GM18907 (cell line): Measurements from ENCODE around the gene MAD1L1.
"Not testable (repeated sequence)": the region's sequence is repeated elsewhere in the genome, so short reads cannot be mapped to it uniquely, and the experiment has no call there.

Source experiments
- ATAC-seq: cut with Tn5 transposase; IDR thresholded peaks from one replicate; pipeline ENCODE4 v1.9.1; 2021; ENCODE audit warnings: mild to moderate bottlenecking, moderate library complexity; ENCODE audit not compliant: unreplicated experiment

Gene MAD1L1

DNA sequence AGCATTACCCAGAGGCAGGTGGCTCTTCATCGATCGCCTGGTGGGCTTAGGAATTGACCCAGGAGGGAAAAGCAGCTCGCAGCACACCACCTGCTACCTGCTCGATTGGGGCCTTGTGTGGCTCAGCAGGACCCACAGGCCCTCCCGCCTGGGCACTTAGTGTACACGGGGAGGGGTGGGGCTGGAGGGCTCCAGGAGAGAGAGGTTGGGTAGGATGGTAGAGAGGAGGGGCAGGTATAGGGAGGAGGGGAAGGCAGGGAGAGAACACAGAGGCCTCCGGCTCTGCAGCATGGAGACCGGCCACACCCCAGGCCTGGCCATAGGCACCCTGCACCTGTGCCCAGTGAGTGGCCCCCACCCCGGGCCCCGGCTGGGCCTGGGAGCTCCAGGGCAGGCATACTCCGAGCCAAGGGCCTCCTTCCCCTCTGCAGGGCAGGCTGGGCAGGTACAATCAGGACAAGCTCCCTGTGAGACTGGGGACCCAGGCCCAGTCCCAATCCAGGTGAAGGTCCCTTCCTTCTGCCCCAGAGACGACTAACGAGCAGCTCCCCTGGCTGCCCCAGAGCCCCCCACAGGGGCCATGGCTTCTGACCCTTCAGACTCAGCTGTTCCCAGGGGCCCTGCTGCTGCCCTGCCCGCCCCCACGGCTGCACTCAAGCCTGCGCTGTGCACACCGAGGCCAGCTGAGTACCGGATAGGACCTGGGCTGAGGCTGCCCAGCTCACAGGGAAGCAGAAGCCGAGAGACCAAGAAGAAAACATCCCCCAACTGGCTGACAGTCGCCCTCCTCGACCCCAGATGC is 358.0 kb downstream of the MAD1L1 start:
- not testable (repeated sequence) for ATAC-seq

DNA sequence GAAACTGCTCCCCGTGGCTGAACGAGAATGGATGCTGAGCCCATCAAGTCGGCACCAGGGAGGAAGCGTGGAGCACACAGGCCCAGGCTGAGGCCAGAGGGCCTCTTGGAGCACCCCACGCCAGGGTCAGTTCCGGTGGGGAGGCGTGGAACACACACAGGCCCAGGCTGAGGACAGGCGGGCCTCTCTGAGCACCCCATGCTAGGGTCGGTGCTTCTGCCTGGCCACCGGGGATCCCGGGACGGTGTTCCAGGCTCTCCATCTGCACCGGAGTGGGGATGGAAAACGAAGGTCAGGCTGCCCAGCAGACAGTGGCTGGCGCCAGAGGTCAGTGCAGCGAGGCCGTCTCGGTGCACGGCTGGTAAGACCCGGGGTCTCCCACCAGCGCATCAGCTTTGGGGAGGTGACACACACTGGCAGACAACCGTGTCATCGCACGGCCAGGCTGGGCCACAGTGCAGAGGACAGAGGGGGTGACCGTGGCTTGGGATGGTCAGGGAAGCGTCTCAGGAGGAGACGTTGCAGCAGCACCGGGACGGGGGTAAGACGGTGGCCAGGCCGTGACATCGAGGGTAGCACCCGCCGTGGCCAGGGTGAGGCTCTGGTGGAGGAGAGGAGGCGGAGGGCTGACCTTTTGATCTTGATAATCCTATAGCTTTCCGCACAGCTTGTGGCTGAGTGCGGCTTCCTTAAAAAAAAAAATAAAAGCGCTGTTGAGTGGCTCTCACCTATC is 358.7 kb downstream of the MAD1L1 start:
- no peak for ATAC-seq

DNA sequence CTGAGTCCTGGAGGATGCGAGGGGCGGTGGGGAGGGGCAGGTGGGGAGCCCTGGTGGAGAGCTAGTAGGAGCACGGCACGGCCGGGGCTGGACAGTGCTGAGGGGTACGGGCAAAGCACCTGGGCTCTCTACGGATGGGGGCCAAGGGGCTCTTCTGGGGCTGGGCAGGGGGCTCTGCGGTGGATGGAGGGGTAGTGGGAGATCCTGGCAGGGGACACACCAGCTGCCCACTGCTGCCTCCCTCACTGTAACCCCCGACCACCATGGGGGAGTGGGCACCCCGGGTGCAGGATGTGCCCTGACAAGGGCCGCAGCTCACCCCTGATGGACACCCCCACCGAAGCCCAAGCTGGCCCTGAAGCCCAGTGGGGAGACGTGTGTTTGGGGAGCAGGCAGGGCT is 359.3 kb downstream of the MAD1L1 start:
- no peak for ATAC-seq

DNA sequence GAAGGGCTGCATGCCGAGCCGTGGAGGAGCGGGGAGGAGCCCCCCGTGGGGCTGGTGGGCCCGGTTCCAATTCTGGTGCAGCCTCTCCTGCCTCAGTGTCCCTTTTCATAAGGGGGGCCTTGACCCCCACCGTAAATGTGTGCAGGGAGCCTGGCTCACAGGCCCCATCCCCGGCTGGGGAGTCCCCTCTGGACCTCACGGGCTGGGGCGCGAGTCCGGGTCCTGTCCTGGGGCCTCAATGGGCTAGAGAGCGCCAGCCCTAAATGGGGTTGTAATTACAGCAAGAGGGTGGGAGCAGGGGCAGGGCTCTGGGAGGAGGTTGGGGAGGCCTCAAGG is 359.7 kb downstream of the MAD1L1 start:
- ATAC-seq, result no peak

DNA sequence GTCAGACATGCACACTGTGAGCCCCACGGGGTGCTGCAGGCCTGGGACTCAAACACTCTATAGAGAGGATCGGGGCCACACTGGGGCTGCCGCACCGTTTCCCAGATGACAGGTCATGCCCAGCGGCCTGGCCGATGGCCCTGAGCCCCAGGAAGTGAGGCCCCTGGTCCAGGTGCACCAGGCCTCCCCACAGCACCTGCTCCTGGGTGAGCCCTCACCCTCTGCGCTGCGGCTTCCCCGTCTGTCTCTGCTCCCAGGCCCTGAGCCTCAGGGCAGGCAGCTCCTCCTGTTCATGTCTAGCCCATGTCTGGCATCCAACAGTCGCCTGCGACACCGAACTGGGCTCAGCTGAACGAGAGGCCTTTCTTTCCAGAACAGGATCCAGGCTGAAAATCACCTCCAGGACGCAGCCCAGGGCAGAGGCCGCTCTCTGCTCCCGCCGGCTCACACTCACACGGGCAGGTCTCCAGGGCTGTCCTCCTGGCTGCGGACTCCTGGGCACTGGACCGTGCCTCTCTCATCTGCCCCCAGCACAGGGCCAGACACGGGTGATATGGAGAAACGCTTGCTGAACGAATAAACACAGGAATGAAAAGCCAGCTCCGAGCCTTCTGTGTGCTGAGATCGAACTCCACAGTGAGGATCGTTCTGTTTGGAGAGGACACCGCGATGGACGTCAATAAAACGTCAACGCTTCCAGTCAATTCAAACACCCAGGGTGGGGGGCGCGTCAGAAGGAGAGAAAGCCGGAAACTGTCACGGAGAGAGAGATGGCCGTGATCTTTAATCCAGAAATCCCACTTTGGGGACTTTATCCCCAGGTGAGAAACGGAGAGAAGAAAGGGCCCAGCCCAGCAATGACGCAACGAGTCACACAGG is 360.3 kb downstream of the MAD1L1 start:
- ATAC-seq, result no peak

DNA sequence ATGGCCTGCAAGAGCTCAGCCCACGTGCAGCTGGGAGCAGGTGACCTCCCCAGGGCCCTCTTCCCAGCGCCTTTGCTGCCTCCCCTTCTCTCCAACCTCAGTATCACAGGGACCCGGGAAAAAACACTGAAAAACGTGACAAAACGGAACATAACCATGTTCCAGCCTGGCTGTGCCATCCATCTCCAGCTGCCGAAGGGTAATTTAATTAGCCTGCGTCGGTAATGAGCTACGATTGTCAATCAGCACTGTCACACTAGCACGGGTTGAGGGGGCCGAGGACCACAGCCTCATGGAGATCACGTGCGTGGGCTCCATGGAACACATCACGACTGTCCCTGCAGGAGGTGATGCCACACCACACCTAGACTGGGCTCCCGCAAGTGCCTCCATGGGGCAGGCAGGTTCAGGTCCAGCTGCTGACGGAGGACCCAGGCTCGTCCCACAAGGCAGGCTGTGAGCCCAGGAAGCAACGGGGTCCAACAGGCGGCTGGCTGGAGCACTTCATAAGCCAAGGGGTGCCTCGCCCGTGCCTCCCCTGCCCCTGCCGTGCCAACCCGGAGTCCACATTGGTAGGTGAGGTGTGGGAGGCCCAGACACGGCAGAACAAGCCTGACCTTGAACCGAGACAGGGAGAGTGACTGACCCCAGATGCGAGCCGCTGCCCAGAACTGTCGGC is 363.2 kb downstream of the MAD1L1 start:
- ATAC-seq, result no peak

DNA sequence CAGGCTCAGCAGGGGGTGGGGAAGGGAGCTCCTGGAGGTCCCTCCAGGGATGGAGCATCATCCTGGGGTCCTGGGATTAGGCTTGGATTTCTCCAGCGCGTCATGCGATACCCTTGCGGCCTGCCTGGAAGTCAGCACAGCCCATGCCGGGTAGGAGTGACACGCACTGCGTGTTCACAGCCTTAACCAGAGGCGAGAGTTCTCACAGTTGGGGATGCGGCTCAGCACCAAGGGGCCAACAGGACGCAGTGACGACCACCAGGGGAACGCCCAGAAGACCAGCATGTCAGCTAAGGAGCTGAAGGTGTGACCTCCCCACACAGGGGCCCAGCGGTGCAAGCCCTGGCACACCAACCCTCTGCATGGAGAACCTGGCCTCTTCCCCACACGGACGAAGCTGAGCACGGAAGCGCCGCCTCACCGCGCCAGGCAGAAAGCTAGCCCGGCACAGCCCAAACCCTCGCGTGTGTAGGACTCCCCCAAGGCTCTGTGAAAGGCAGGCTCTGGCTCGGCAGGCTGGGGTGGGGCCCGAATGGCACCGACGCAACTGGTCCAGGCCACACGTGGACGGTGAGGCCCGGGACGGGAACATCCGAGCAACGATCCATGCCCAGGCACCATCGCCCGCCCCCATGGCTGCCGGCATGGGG is 364.1 kb downstream of the MAD1L1 start:
- no peak for ATAC-seq

DNA sequence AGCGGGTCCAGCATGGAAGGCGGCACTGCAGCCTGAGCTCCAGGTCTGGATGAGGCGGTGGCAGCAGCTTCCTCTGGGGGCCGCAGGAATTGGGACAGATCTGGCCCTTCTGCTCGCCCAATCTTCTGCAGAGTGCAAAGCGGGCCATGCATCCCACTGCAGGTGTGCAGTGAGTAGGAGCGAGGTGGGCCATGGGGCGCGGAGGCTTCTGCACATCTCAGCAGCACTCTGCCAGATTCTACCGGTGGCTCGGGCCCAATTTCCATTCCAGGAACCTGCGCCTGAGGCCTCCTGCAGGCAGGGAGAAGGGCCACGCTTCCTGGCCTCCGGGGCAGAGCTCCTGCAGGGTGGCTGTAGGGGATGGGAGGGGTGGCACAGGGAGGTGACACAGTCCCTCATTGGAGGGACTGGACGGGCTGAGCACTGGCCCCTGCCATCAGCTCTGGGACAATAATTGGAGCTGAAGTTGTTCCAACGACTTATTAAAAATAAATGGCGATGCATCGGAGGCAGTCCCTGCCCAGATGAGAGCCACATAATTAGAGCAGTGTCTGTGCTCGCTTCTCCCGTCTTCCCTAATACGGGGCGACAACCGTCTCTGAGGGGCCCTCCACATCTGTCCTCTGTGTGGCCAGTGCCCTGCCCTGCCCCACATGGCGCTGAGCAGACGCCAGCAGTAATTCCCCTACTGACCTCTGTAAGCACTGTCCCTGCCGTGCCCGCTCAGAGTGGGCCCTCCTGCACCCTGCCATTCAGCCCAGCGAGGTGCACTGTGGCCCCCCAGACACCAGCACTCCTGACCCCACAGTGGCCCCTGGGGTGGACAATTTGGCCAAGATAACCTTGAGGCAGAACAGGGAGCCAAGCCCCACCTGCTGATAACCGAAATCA is 365.1 kb downstream of the MAD1L1 start:
- ATAC-seq, result no peak

DNA sequence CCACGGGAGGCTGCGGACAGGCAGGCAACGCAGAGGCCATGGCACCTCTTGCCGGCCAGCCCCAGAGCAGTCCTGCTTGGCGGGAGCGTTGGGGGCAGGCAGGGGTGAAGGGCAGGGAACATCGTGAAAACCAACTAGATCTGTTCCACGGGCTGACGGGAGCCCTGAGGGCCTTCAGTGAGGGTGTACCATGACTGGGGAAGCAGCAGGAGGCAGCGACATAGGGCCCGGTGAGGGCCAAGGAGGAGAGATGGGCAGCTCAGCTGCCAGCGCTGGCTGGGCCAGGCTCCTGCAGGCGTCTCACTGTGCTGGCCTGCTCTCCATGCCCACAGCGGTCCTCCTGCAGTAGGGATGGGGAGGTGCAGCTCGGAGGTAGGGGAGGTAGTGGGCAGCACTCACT is 366.1 kb downstream of the MAD1L1 start:
- ATAC-seq, result no peak

DNA sequence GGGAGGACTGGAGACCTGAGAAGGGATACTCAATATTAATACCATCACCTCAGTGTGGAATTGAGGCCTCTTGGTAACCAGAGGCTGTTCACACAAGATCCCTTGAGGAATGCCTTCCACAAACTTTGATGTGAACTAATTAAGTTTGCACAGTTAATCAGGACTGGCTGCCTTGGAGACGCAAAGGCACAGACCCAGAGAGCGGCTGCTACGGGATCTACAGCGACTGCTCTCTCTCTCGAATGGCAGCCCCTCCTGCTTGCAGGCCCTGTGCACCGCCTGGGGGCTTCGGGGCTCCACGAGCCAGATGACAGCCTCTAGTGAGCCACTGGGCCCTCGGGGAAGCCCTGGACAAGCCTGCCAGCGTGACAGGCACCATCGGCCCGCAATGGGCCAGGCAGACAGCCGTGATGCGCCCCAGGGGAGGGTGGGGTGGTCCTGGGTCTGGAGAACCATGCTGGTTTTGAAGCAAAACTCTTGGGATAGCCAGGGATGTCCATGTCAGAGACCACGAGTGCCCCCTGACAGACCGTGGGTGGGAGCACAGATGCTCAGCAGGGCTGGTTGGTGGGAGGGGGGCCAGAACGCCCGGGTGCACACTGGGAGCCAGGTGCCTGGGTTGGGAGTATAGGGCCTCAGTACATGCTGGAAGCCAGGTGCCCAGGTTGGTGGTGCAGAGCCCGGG is 367.0 kb downstream of the MAD1L1 start:
- no peak for ATAC-seq

DNA sequence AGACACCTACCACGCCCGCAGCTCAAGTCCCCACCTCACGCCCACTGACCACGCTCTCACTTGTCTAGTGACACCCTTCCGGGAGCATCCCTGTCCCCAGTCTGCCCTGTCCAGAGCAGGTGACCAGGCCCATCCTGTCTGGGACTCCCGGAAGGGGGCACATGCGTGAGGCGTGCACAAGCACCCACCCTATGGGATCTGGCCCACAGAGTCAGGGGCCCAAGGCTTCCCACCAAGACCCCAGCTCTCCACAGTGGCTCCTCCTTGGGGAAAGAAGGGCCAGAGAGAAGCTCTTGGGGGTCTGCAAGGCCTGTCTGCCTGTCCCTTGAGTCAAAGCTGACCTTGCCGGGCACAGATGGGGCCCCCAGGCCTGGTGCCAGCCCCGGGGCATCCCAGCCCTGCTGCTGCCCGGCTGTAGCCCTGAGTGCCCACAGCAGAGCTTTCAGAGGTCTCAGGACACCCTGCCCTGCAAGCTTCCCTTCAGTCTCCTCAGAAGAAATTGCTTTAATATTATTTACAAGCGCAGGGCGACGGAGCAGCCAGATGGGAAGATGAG is 367.7 kb downstream of the MAD1L1 start:
- ATAC-seq, result no peak

DNA sequence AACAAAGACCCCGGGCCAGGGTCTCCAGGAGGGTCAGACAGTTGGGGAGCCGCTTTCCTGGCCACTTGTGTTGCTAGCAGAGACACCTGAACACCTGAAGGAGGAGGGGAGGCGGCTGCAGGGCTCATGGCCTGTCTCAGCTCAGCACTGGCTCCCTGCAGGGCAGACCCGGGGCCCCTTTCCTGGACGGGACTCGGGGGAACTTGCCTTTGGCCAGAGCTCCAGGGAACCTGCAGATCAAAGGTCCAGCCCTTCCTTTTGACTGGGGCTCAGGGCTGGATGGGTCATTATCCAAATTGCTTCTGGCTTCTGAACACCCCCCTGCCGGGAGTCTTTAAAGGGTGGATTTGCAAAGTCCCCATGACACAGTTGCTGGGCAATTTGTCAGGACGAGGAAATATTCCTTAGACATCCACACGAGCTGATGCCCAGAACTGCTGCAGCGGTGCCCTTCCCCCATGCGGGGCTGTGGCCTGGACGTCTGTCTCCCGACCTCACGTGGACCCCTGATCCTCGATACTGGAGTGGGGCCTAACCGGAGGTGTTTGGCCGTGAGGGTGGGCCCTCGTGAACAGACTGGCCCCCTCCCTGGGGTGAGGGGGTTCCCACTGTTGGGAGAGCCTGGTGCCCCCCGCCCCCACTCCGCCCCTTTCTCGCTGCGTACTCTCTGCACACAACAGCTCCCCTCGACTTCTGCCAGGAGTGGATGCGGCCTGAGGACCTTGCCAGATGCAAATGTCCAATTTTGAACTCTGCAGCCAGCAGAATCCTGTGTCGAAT is 368.4 kb downstream of the MAD1L1 start:
- ATAC-seq, result no peak

DNA sequence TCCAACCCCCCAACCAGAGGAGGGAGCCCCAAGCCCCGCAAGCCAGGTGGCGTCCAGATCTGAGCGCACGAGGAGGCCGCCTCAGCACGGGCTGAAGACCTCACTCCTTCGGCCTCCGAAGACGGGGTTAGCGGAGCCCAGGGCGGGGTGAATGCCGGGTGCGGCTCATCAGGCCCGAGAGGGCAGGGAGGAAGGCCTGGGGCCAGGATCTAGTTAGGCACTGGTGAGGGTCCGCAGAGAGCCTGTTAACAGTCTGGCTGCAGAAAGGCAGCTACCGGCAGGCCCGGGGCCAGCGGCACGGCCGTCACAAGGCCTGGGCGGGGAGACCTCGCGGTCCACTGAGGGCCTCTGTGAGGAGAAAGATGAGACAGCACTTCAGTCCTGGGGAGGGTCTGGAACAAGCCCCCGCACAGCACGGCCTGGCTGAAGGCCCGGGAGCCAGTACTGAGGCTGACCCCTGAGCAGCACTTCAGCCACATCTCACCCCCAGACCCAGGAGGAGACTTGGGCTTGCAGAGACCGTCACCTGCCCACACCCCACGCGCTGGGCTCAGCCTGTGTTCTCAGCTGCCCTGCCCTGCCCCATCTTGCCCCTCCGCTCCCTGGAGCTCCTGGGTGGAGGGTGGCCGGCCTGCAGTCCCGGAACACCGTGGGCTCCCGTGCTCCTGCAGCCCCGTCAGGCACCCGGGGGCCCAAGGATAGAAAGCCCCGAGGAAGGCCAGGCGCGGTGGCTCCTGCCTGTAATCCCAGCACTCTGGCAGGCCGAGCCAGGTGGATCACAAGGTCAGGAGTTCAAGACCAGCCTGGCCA is 369.4 kb downstream of the MAD1L1 start:
- no peak for ATAC-seq

DNA sequence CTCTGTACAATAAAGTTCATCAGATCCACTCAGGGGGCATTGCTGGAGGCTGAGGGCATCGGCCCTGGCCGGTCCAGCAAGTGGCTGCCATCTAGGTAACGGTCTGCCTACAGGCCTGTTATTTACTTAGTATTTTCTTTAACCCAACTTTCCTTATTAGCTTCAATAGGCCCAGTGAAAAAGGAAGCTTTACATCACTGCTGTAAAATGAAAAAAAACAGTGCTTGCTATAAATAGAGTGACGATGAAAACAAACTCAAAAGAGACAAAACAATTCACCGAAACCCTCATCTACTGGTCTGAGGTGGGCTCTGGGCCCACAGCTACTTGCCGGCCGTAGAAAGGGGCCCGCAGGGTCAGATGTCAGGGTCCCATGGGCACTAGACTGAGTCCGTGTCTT is 370.2 kb downstream of the MAD1L1 start:
- no peak for ATAC-seq

DNA sequence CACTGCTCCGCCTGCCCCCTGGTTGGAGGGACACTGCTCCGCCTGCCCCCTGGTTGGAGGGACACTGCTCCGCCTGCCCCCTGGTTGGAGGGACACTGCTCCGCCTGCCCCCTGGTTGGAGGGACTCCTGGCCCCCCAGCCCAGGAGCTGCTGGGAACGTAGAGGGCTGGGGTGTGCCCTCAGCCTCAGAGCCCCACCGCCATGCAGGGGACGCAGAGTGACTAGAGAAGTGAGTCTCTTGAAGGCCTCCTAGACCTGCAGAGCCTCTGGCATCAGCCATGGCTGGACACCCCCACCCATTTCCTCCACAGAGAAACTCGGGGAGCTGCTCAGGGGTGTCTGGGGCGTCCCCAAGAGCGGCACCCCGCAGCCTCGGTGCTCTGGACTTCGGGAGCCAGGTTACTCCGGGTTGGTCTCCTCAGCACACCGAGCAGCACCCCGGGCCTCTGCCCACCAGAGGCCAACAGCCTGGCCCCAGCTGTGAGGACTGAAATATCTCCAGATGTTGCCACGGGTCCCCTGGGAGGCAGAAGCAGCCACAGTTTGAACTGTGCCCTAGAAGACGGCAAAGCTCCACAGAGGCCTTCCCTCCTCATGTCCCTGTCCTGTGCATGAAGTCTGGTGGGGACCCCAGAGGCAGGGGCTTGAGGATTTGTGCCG is 370.8 kb downstream of the MAD1L1 start:
- ATAC-seq, result no peak
